ENCODE data around the gene EXOC3. TPM values are rescaled to one million over a fixed set of nuclear protein-coding genes. Genes with fewer than 3 reads are reported as not detected.

EXOC3 gene
- polyA plus RNA-seq, 1 experiment: 27.3 TPM

GRCh38 chr5:499233-500209 is 56.5 kb downstream of the EXOC3 start:
- TF ChIP-seq CTCF (IDR thresholded peaks at IDR 0.05; ENCODE audit: low read depth, low read length): no peak
- H3K27me3 ChIP-seq (ENCODE audit: control insufficient read depth, insufficient read depth, low read length): peaks cover 23% of the 10 kb centered on the region
- peaks cover 10% of the 10 kb centered on the region; the same call in 1 of the 2 replicates for H3K9me3 ChIP-seq (ENCODE audit: control insufficient read depth, insufficient read depth, low read length)
- CTCF ChIA-PET: no interaction called here
- no peak overlapping the region for H3K27ac ChIP-seq (ENCODE audit: low read depth, low read length)
- POLR2A ChIA-PET: no interaction called here
- H3K4me3 ChIP-seq (ENCODE audit: low read depth, low read length): no peak overlapping the region
- DNase-seq (ENCODE audit: low read depth, low spot score): no peak

GRCh38 chr5:500491-500890 is 57.5 kb downstream of the EXOC3 start:
- H3K4me3 ChIP-seq (ENCODE audit: low read depth, low read length): no peak overlapping the region
- H3K27ac ChIP-seq (ENCODE audit: low read depth, low read length): no peak overlapping the region
- DNase-seq (ENCODE audit: low read depth, low spot score): no peak
- ChIA-PET CTCF (no interaction called here), POLR2A (no interaction called here)
- no peak for TF ChIP-seq CTCF (IDR thresholded peaks at IDR 0.05; ENCODE audit: low read depth, low read length)
- H3K27me3 ChIP-seq (ENCODE audit: control insufficient read depth, insufficient read depth, low read length): peaks cover 23% of the 10 kb centered on the region
- peaks cover 5% of the 10 kb centered on the region; the same call in 1 of the 2 replicates for H3K9me3 ChIP-seq (ENCODE audit: control insufficient read depth, insufficient read depth, low read length)

- DNase-seq (ENCODE audit: low read depth, low spot score): no peak
- POLR2A ChIA-PET: no interaction called here
- TF ChIP-seq CTCF (IDR thresholded peaks at IDR 0.05; ENCODE audit: low read depth, low read length): no peak
These were observed 58.3 kb downstream of the EXOC3 start for GRCh38 chr5:501105-501830.

GRCh38 chr5:501831-502184 is 58.8 kb downstream of the EXOC3 start:
- no peak for TF ChIP-seq CTCF (IDR thresholded peaks at IDR 0.05; ENCODE audit: low read depth, low read length)
- ChIA-PET CTCF (no interaction called here), POLR2A (interaction anchor here (0.8 kb wide), 1 partner anchor 9 kb away, joined by 3 read pairs; no protein-coding TSS in a partner anchor)
- no peak for DNase-seq (ENCODE audit: low read depth, low spot score)
- Histone ChIP-seq H3K4me3 (ENCODE audit: low read depth, low read length) (no peak overlapping the region), H3K9me3 (ENCODE audit: control insufficient read depth, insufficient read depth, low read length) (peaks cover 12% of the 10 kb centered on the region; the same call in 1 of the 2 replicates), H3K27ac (ENCODE audit: low read depth, low read length) (no peak overlapping the region), H3K27me3 (ENCODE audit: control insufficient read depth, insufficient read depth, low read length) (peaks cover 21% of the 10 kb centered on the region)

More at GRCh38 chr5:501105-501830, 58.3 kb downstream of the EXOC3 start:
- Histone ChIP-seq H3K9me3 (ENCODE audit: control insufficient read depth, insufficient read depth, low read length) (peaks cover 10% of the 10 kb centered on the region; the same call in 1 of the 2 replicates), H3K27ac (ENCODE audit: low read depth, low read length) (no peak overlapping the region), H3K27me3 (ENCODE audit: control insufficient read depth, insufficient read depth, low read length) (peaks cover 21% of the 10 kb centered on the region), H3K4me3 (ENCODE audit: low read depth, low read length) (no peak overlapping the region)
- CTCF ChIA-PET: no interaction called here
